H9 (cell line): ENCODE measurements around the gene ZNF764. TPM values are rescaled to one million over a fixed set of nuclear protein-coding genes. Genes with fewer than 3 reads are reported as not detected.

Experiments used
- DNase-seq: peaks from one replicate; pipeline ENCODE4 v3.0.0-alpha.2; 2017
- H2AFZ ChIP-seq: one replicate; pipeline ENCODE4 v1.6.1; 2013; ENCODE audit warnings: mild to moderate bottlenecking, low read length, control low read depth, moderate library complexity
- H2AK5ac ChIP-seq: 2 replicates; pipeline ENCODE4 v1.6.1; 2013; ENCODE audit warnings: low read length, control low read depth, mixed read lengths; ENCODE audit not compliant: insufficient read length
- H2BK120ac ChIP-seq: one replicate; pipeline ENCODE4 v1.6.1; 2013; ENCODE audit warnings: low read depth, mild to moderate bottlenecking, low read length, control low read depth, inconsistent platforms; ENCODE audit not compliant: poor library complexity, severe bottlenecking
- H2BK12ac ChIP-seq: 2 replicates; pipeline ENCODE4 v1.6.1; 2013; ENCODE audit warnings: low read length, control low read depth, mixed read lengths, low read depth; ENCODE audit not compliant: insufficient read length
- H2BK15ac ChIP-seq: 2 replicates; pipeline ENCODE4 v1.6.1; 2013; ENCODE audit warnings: low read depth, low read length, control low read depth
- H2BK20ac ChIP-seq: one replicate; pipeline ENCODE4 v1.6.1; 2013; ENCODE audit warnings: low read depth, mild to moderate bottlenecking, low read length, control low read depth, inconsistent platforms; ENCODE audit not compliant: poor library complexity, severe bottlenecking
- H2BK5ac ChIP-seq: 2 replicates; pipeline ENCODE4 v1.6.1; 2013; ENCODE audit warnings: low read length, control low read depth, mixed read lengths; ENCODE audit not compliant: insufficient read length
- H3K14ac ChIP-seq: 2 replicates; pipeline ENCODE4 v1.6.1; 2013; ENCODE audit warnings: low read length, control low read depth; ENCODE audit not compliant: insufficient read depth
- H3K18ac ChIP-seq: 2 replicates; pipeline ENCODE4 v1.6.1; 2013; ENCODE audit warnings: low read depth, mild to moderate bottlenecking, mixed read lengths, low read length, control low read depth; ENCODE audit not compliant: insufficient read length
- H3K23ac ChIP-seq: 2 replicates; pipeline ENCODE4 v1.6.1; 2013; ENCODE audit warnings: low read length, control low read depth, mixed read lengths, low read depth; ENCODE audit not compliant: insufficient read length
- H3K23me2 ChIP-seq: 2 replicates; pipeline ENCODE4 v1.6.1; 2013; ENCODE audit warnings: low read depth, mild to moderate bottlenecking, mixed read lengths, low read length, control low read depth; ENCODE audit not compliant: insufficient read length, poor library complexity, severe bottlenecking
- H3K27ac ChIP-seq: 2 replicates; pipeline ENCODE4 v1.5.1; 2013; ENCODE audit warnings: low read length, control low read depth, mixed read lengths, low read depth; ENCODE audit not compliant: insufficient read length
- H3K27me3 ChIP-seq: 2 replicates; pipeline ENCODE4 v1.6.1; 2013; ENCODE audit warnings: low read length, control low read depth, inconsistent platforms; ENCODE audit not compliant: insufficient read depth
- H3K4ac ChIP-seq: 2 replicates; pipeline ENCODE4 v1.6.1; 2013; ENCODE audit warnings: low read depth, mild to moderate bottlenecking, control low read depth, inconsistent platforms, low read length, moderate library complexity
- H3K4me1 ChIP-seq: 2 replicates; pipeline ENCODE4 v1.6.1; 2013; ENCODE audit warnings: low read length, control low read depth, inconsistent platforms; ENCODE audit not compliant: insufficient read depth
- H3K4me2 ChIP-seq: 2 replicates; pipeline ENCODE4 v1.6.1; 2013; ENCODE audit warnings: low read length, control low read depth, mixed read lengths; ENCODE audit not compliant: insufficient read length, insufficient read depth
- H3K56ac ChIP-seq: 2 replicates; pipeline ENCODE4 v1.6.1; 2013; ENCODE audit warnings: low read depth, mild to moderate bottlenecking, mixed read lengths, low read length, control low read depth; ENCODE audit not compliant: insufficient read length
- H3K79me1 ChIP-seq: 2 replicates; pipeline ENCODE4 v1.6.1; 2013; ENCODE audit warnings: low read depth, mild to moderate bottlenecking, moderate library complexity, low read length, control low read depth, inconsistent platforms; ENCODE audit not compliant: insufficient read depth, poor library complexity, severe bottlenecking
- H3K79me2 ChIP-seq: 2 replicates; pipeline ENCODE4 v1.6.1; 2013; ENCODE audit warnings: low read length, control low read depth, inconsistent platforms; ENCODE audit not compliant: insufficient read depth
- H3K9ac ChIP-seq: 2 replicates; pipeline ENCODE4 v1.6.1; 2013; ENCODE audit warnings: low read length, control low read depth, mixed read lengths; ENCODE audit not compliant: insufficient read length; ENCODE audit errors: extremely low read depth
- H3K9me3 ChIP-seq: one replicate; pipeline ENCODE4 v1.6.1; 2013; ENCODE audit warnings: low read depth, low read length, inconsistent platforms; ENCODE audit not compliant: control insufficient read depth
- H3T11ph ChIP-seq: one replicate; pipeline ENCODE4 v1.6.1; 2013; ENCODE audit warnings: mild to moderate bottlenecking, low read length, control low read depth, inconsistent platforms
- H4K20me1 ChIP-seq: one replicate; pipeline ENCODE4 v1.6.1; 2013; ENCODE audit not compliant: control insufficient read depth, insufficient read length, insufficient read depth
- H4K5ac ChIP-seq: 2 replicates; pipeline ENCODE4 v1.6.1; 2013; ENCODE audit warnings: low read depth, mild to moderate bottlenecking, mixed read lengths, low read length, control low read depth; ENCODE audit not compliant: insufficient read length
- H4K8ac ChIP-seq: replicated peaks from 2 replicates; pipeline ENCODE4 v1.6.1; 2013; ENCODE audit warnings: low read length, control low read depth, mixed read lengths, low read depth; ENCODE audit not compliant: insufficient read length
- H4K91ac ChIP-seq: 2 replicates; pipeline ENCODE4 v1.6.1; 2013; ENCODE audit warnings: low read depth, mild to moderate bottlenecking, moderate library complexity, mixed read lengths, low read length, control low read depth; ENCODE audit not compliant: insufficient read length
- H3K27ac Mint-ChIP-seq, 3 experiments: 2 replicates in 2 of 3; 3 replicates in 1 of 3; pipeline ENCODE4 v1.8.0; 2020 to 2021; ENCODE audit warnings: mixed read lengths in 3 of 3, mild to moderate bottlenecking in 1 of 3, moderate library complexity in 1 of 3
- H3K27me3 Mint-ChIP-seq: 2 replicates; pipeline ENCODE4 v1.8.0; 2021; ENCODE audit warnings: low read depth, mild to moderate bottlenecking, moderate library complexity, mixed read lengths
- H3K36me3 Mint-ChIP-seq, 3 experiments: 2 replicates in 2 of 3; 3 replicates in 1 of 3; pipeline ENCODE4 v1.8.0; 2020 to 2021; ENCODE audit warnings: low read depth in 3 of 3, mixed read lengths in 3 of 3; ENCODE audit not compliant: insufficient read depth in 1 of 3
- H3K4me1 Mint-ChIP-seq, 2 experiments: 2 replicates each; pipeline ENCODE4 v1.8.0; 2020; ENCODE audit warnings: mixed read lengths in 2 of 2
- H3K4me3 Mint-ChIP-seq, 2 experiments: 2 replicates in 1 of 2; 3 replicates in 1 of 2; pipeline ENCODE4 v1.8.0; 2020 to 2021; ENCODE audit warnings: mild to moderate bottlenecking in 2 of 2, mixed read lengths in 2 of 2, moderate library complexity in 1 of 2
- H3K9me3 Mint-ChIP-seq, 2 experiments: 2 replicates in 1 of 2; 3 replicates in 1 of 2; pipeline ENCODE4 v1.8.0; 2020; ENCODE audit warnings: mild to moderate bottlenecking in 2 of 2, mixed read lengths in 2 of 2, moderate library complexity in 1 of 2
- WGBS: extraction: QIAGEN DNeasy Blood & Tissue Kit; methylation state at CpG from one replicate; pipeline ENCODE4 v1.1.7; 2013; ENCODE audit warnings: missing lambda C conversion rate, low lambda C conversion rate, mixed read lengths; ENCODE audit not compliant: insufficient read length; ENCODE audit errors: extremely low coverage; 5-methylcytosine and 5-hydroxymethylcytosine counted together
- total RNA-seq: library from RNA; stranded (reverse); gene quantifications from 2 replicates; pipeline ENCODE4 v1.2.1, GENCODE V29; 2021
- TF ChIP-seq, protein P1 (sequence below): fragments of 200-600 bp; sonication (generic); conservative IDR thresholded peaks from 3 replicates; pipeline ENCODE4 v1.8.0; 2021; ENCODE audit warnings: antibody characterized with exemption, mild to moderate bottlenecking

Gene ZNF764
- total RNA-seq, 1 experiment from 2014 or later = 11.4 TPM

DNA sequence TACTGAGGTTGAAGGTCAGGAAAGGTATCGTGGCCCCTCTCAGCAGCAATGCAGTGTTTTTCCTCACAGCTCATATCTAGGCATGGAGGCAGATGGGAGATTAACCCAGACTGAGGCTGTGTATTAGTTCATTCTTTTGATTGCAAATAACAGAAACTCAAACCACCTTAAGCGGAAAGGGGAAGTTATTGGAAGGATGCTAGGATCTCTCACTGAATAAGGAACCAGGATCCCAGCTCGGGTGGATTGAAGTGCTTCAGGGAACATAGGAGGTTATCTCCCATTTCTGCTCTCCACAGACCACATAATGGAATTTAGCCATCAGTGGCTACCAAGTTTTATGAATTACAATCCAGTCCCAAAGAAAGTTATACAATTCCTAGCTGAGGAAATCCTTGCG, 43.8 kb upstream of the ZNF764 start:
- H3K23me2 ChIP-seq = no peaks in the 10 kb centered on the region
- no peak overlapping the region for H2BK20ac ChIP-seq
- TF ChIP-seq, protein P1, sequence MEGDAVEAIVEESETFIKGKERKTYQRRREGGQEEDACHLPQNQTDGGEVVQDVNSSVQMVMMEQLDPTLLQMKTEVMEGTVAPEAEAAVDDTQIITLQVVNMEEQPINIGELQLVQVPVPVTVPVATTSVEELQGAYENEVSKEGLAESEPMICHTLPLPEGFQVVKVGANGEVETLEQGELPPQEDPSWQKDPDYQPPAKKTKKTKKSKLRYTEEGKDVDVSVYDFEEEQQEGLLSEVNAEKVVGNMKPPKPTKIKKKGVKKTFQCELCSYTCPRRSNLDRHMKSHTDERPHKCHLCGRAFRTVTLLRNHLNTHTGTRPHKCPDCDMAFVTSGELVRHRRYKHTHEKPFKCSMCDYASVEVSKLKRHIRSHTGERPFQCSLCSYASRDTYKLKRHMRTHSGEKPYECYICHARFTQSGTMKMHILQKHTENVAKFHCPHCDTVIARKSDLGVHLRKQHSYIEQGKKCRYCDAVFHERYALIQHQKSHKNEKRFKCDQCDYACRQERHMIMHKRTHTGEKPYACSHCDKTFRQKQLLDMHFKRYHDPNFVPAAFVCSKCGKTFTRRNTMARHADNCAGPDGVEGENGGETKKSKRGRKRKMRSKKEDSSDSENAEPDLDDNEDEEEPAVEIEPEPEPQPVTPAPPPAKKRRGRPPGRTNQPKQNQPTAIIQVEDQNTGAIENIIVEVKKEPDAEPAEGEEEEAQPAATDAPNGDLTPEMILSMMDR = no peak
- no peaks in the 10 kb centered on the region for H3K9me3 ChIP-seq
- H3K79me2 ChIP-seq = no peaks in the 10 kb centered on the region
- no peak for DNase-seq
- H2BK15ac ChIP-seq = no peak overlapping the region
- H2BK5ac ChIP-seq = no peak overlapping the region
- no CpG with 5 or more reads among the region's 4 CpGs for WGBS
- Mint-ChIP-seq H3K36me3 (peaks cover 13 to 39% (median 36%) of the 10 kb centered on the region in 3 experiments), H3K4me3 (no peak overlapping the region; a peak in 1 of 5 replicates), H3K4me1 (no peaks in the 10 kb centered on the region), H3K27ac (no peak overlapping the region), H3K27me3 (no peaks in the 10 kb centered on the region), H3K9me3 (peaks cover 0 to 6% of the 10 kb centered on the region in 2 experiments; a peak in 2 of 5 replicates)
- no peak overlapping the region for H3K4me2 ChIP-seq
- H3K9ac ChIP-seq = no peak overlapping the region
- no peak overlapping the region for H2AK5ac ChIP-seq
- no peak overlapping the region for H4K8ac ChIP-seq
- no peak overlapping the region for H3K27ac ChIP-seq
- H2BK120ac ChIP-seq = no peak overlapping the region
- no peaks in the 10 kb centered on the region for H3K79me1 ChIP-seq
- no peak overlapping the region for H3K56ac ChIP-seq
- H4K91ac ChIP-seq = no peak overlapping the region
- H4K20me1 ChIP-seq = no peaks in the 10 kb centered on the region
- H4K5ac ChIP-seq = no peak overlapping the region
- no peaks in the 10 kb centered on the region for H3K4me1 ChIP-seq
- no peak overlapping the region for H3K4ac ChIP-seq
- no peak overlapping the region for H3K14ac ChIP-seq
- no peaks in the 10 kb centered on the region for H3K27me3 ChIP-seq
- no peak overlapping the region for H3K18ac ChIP-seq
- no peak overlapping the region for H2BK12ac ChIP-seq
- H3K23ac ChIP-seq = no peak overlapping the region
- H2AFZ ChIP-seq = no peak overlapping the region
- no peak overlapping the region for H3T11ph ChIP-seq
